GM12878 (cell line): ENCODE measurements around the gene GORASP1.

Experiments used
- EP300 ChIP-seq, 2 experiments: fragments of 150-350 bp in 1 of 2; IDR thresholded peaks; 2 replicates each; pipeline ENCODE4 v1.6.1; 2011 to 2012; ENCODE audit warnings: low read depth in 2 of 2, low read length in 2 of 2, borderline replicate concordance in 1 of 2, improper control_type of control experiment in 1 of 2, inconsistent platforms in 1 of 2; ENCODE audit not compliant: control insufficient read depth in 1 of 2
- FOXK2 ChIP-seq: fragments of 450-650 bp; IDR thresholded peaks from 2 replicates; pipeline ENCODE4 v1.6.1; 2017; ENCODE audit warnings: mild to moderate bottlenecking, moderate library complexity
- TF ChIP-seq, protein P1 (sequence below): fragments of 450-650 bp; IDR thresholded peaks from 2 replicates; pipeline ENCODE4 v1.6.1; 2014; ENCODE audit warnings: mild to moderate bottlenecking

DNA sequence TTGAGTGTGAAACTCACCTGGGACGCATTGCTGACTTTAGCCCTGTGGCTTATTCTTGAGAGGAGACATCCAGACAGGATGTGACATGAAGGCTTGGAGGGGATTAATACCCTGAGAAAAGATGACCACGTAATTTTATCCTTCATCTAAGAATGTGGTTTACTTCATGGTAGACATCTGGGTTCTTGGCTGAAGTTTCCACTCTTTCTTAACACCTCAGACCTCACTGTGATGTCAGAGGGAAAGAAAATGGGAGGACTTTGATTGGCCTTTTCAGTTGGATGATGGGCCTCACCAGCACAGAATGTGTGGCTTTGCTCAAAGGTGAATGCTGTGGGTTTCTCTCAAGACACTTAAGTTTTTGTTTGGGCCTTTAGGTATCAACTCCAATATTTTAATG, 16.5 kb downstream of the GORASP1 start:
- TF ChIP-seq FOXK2 (no peak), EP300 (IDR thresholded peaks at IDR 0.05; ENCODE audit: borderline replicate concordance in 1 of 2, control insufficient read depth in 1 of 2, low read depth in 2 of 2, low read length in 2 of 2) (no peak)
- TF ChIP-seq, protein P1, sequence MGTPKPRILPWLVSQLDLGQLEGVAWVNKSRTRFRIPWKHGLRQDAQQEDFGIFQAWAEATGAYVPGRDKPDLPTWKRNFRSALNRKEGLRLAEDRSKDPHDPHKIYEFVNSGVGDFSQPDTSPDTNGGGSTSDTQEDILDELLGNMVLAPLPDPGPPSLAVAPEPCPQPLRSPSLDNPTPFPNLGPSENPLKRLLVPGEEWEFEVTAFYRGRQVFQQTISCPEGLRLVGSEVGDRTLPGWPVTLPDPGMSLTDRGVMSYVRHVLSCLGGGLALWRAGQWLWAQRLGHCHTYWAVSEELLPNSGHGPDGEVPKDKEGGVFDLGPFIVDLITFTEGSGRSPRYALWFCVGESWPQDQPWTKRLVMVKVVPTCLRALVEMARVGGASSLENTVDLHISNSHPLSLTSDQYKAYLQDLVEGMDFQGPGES, result no peak
